ENCODE data around the gene RPAP3. TPM values are rescaled to one million over a fixed set of nuclear protein-coding genes. Genes with fewer than 3 reads are reported as not detected.

RPAP3 gene
- total and polyA plus RNA-seq, 4 donors, result 9.5 to 19.9 (median 14.9) TPM

GRCh38 chr12:47742253-47742825 lies 36.5 kb upstream of the RPAP3 start:
- no peak overlapping the region for H3K9ac ChIP-seq (ENCODE audit: insufficient read depth in 1 of 2, low read length in 2 of 2)
- H3K4me3 ChIP-seq, result no peak overlapping the region
- ATAC-seq (ENCODE audit: insufficient read depth, low FRiP score) (no peak), DNase-seq (no peak)
- no peaks in the 10 kb centered on the region for H3K9me3 ChIP-seq (ENCODE audit: control insufficient read depth in 4 of 4, insufficient read depth in 3 of 4, low read length in 3 of 4)
- H3K4me1 ChIP-seq (ENCODE audit: control insufficient read depth in 5 of 5, insufficient read depth in 5 of 5, low read length in 5 of 5), result peaks cover 3 to 30% (median 9%) of the 10 kb centered on the region in 5 donors
- peak; percentile 87 for TF ChIP-seq CTCF (IDR thresholded peaks at IDR 0.05; ENCODE audit: control extremely low read depth, extremely low read depth)
- no peak overlapping the region for H3K27ac ChIP-seq (ENCODE audit: low read depth in 1 of 2, low read length in 1 of 2)
- 67 to 70% methylated on average over 7 of the region's 7 CpGs for WGBS, 2 donors
- no peaks in the 10 kb centered on the region for H3K27me3 ChIP-seq (ENCODE audit: control insufficient read depth in 3 of 3, insufficient read depth in 3 of 3, low read length in 2 of 3)
- peaks cover 0 to 4% (median 0%) of the 10 kb centered on the region in 4 donors for H3K36me3 ChIP-seq (ENCODE audit: control insufficient read depth in 4 of 4, insufficient read depth in 4 of 4, low read length in 4 of 4)

GRCh38 chr12:47741340-47741703 lies 35.5 kb upstream of the RPAP3 start:
- no peaks in the 10 kb centered on the region for H3K9me3 ChIP-seq (ENCODE audit: control insufficient read depth in 4 of 4, insufficient read depth in 3 of 4, low read length in 3 of 4)
- TF ChIP-seq CTCF (IDR thresholded peaks at IDR 0.05; ENCODE audit: control extremely low read depth, extremely low read depth), result no peak
- WGBS, 2 donors, result 0 to 8% methylated on average over 4 of the region's 4 CpGs
- H3K4me1 ChIP-seq (ENCODE audit: control insufficient read depth in 5 of 5, insufficient read depth in 5 of 5, low read length in 5 of 5), result peaks cover 10 to 40% (median 17%) of the 10 kb centered on the region in 5 donors
- peak overlapping the region in 1 of 2 donors; percentile 30 for H3K27ac ChIP-seq (ENCODE audit: low read depth in 1 of 2, low read length in 1 of 2)
- no peak overlapping the region for H3K4me3 ChIP-seq
- no peaks in the 10 kb centered on the region for H3K27me3 ChIP-seq (ENCODE audit: control insufficient read depth in 3 of 3, insufficient read depth in 3 of 3, low read length in 2 of 3)
- no peak for ATAC-seq (ENCODE audit: insufficient read depth, low FRiP score)
- H3K9ac ChIP-seq (ENCODE audit: insufficient read depth in 1 of 2, low read length in 2 of 2), result no peak overlapping the region
- no peaks in the 10 kb centered on the region for H3K36me3 ChIP-seq (ENCODE audit: control insufficient read depth in 4 of 4, insufficient read depth in 4 of 4, low read length in 4 of 4)
- DNase-seq, result peak; percentile 52 to 69 (median 67)

- Histone ChIP-seq H3K36me3 (ENCODE audit: control insufficient read depth in 4 of 4, insufficient read depth in 4 of 4, low read length in 4 of 4) (no peaks in the 10 kb centered on the region), H3K27ac (ENCODE audit: low read depth in 1 of 2, low read length in 1 of 2) (peak overlapping the region in 1 of 2 donors; percentile 63), H3K9ac (ENCODE audit: insufficient read depth in 1 of 2, low read length in 2 of 2) (no peak overlapping the region), H3K27me3 (ENCODE audit: control insufficient read depth in 3 of 3, insufficient read depth in 3 of 3, low read length in 2 of 3) (no peaks in the 10 kb centered on the region), H3K4me3 (no peak overlapping the region), H3K4me1 (ENCODE audit: control insufficient read depth in 5 of 5, insufficient read depth in 5 of 5, low read length in 5 of 5) (peaks cover 13 to 44% (median 23%) of the 10 kb centered on the region in 5 donors), H3K9me3 (ENCODE audit: control insufficient read depth in 4 of 4, insufficient read depth in 3 of 4, low read length in 3 of 4) (no peaks in the 10 kb centered on the region)
- no peak for TF ChIP-seq CTCF (IDR thresholded peaks at IDR 0.05; ENCODE audit: control extremely low read depth, extremely low read depth)
- 58 to 66% methylated on average over 21 of the region's 21 CpGs for WGBS, 2 donors
- peak in 1 of 3 donors; percentile 33 for DNase-seq
- no peak for ATAC-seq (ENCODE audit: insufficient read depth, low FRiP score)
Measured at GRCh38 chr12:47740606-47741339, 34.9 kb upstream of the RPAP3 start.

Measured in lung (tissue), 12 donors.